Endodermal cell (in vitro differentiated cells): ENCODE measurements around the gene CCDC170. TPM values are rescaled to one million over a fixed set of nuclear protein-coding genes. Genes with fewer than 3 reads are reported as not detected.

Source experiments
- DNase-seq: peaks from one replicate; pipeline ENCODE4 v3.0.0-alpha.2; 2017
- H3K27ac ChIP-seq: 2 replicates; pipeline ENCODE4 v1.5.1; 2013; ENCODE audit warnings: mild to moderate bottlenecking, low read depth, low read length, moderate library complexity
- H3K27me3 ChIP-seq: 2 replicates; pipeline ENCODE4 v1.6.1; 2013; ENCODE audit warnings: mild to moderate bottlenecking, low read length, moderate library complexity; ENCODE audit not compliant: insufficient read depth, control insufficient read depth, poor library complexity, severe bottlenecking
- H3K36me3 ChIP-seq: 2 replicates; pipeline ENCODE4 v1.7.0; 2013; ENCODE audit warnings: mild to moderate bottlenecking, low read length, moderate library complexity; ENCODE audit not compliant: control insufficient read depth, insufficient read depth
- H3K4me1 ChIP-seq: one replicate; pipeline ENCODE4 v1.7.0; 2013; ENCODE audit warnings: low read length; ENCODE audit not compliant: control insufficient read depth, insufficient read depth
- H3K4me3 ChIP-seq: 2 replicates; pipeline ENCODE4 v1.5.1; 2013; ENCODE audit warnings: mild to moderate bottlenecking, low read length, moderate library complexity
- H3K9ac ChIP-seq: 2 replicates; pipeline ENCODE4 v1.6.1; 2013; ENCODE audit warnings: mild to moderate bottlenecking, low read length, moderate library complexity; ENCODE audit not compliant: poor library complexity, severe bottlenecking; ENCODE audit errors: extremely low read depth
- H3K9me3 ChIP-seq: 2 replicates; pipeline ENCODE4 v1.6.1; 2013; ENCODE audit warnings: mild to moderate bottlenecking, low read length, moderate library complexity; ENCODE audit not compliant: control insufficient read depth
- H3K27ac Mint-ChIP-seq: 2 replicates; pipeline ENCODE4 v1.8.0; 2020; ENCODE audit warnings: mixed read lengths
- H3K27me3 Mint-ChIP-seq: 2 replicates; pipeline ENCODE4 v1.8.0; 2021; ENCODE audit warnings: mild to moderate bottlenecking, mixed read lengths; ENCODE audit not compliant: insufficient read depth
- H3K36me3 Mint-ChIP-seq: 2 replicates; pipeline ENCODE4 v1.8.0; 2020; ENCODE audit warnings: low read depth, mixed read lengths
- H3K4me1 Mint-ChIP-seq: 2 replicates; pipeline ENCODE4 v1.8.0; 2020; ENCODE audit warnings: mixed read lengths
- H3K4me3 Mint-ChIP-seq: 2 replicates; pipeline ENCODE4 v1.8.0; 2020; ENCODE audit warnings: mild to moderate bottlenecking, moderate library complexity, mixed read lengths
- H3K9me3 Mint-ChIP-seq: 2 replicates; pipeline ENCODE4 v1.8.0; 2020; ENCODE audit warnings: mild to moderate bottlenecking, mixed read lengths
- CTCF ChIP-seq: fragments of 200-600 bp; sonication (generic); conservative IDR thresholded peaks from 2 replicates; pipeline ENCODE4 v1.5.0; 2021; ENCODE audit warnings: antibody characterized with exemption, mild to moderate bottlenecking
- WGBS, 2 experiments: methylation state at CpG; one replicate each; pipeline versions ENCODE4 v1.1.5 to v1.1.7; 2013; ENCODE audit warnings: missing lambda C conversion rate in 2 of 2, mixed read lengths in 1 of 2; ENCODE audit not compliant: insufficient coverage in 1 of 2, insufficient read length in 1 of 2; 5-methylcytosine and 5-hydroxymethylcytosine counted together
- total RNA-seq, 2 donors: library from RNA; stranded (reverse); fragmentation: NEBNext Ultra II Directional in 1 of 2; extraction: Animal tissue kit (Norgen Biotek cat#: 25700) in 1 of 2; gene quantifications; 2 replicates in 1 of 2; 3 replicates in 1 of 2; pipeline ENCODE4 v1.2.1, GENCODE V29; 2021

Gene CCDC170
- total RNA-seq, 2 donors from 2014 or later: 2.2 to 4.1 TPM

GRCh38 chr6:151655099-151655498 lies 161.3 kb downstream of the CCDC170 start:
- peaks cover 4% of the 10 kb centered on the region for H3K4me1 Mint-ChIP-seq
- Histone ChIP-seq H3K9ac (no peak overlapping the region), H3K4me1 (no peaks in the 10 kb centered on the region), H3K9me3 (peaks cover 33% of the 10 kb centered on the region), H3K36me3 (no peaks in the 10 kb centered on the region), H3K27me3 (no peaks in the 10 kb centered on the region), H3K4me3 (no peak overlapping the region), H3K27ac (no peak overlapping the region)
- no peak overlapping the region for H3K4me3 Mint-ChIP-seq
- DNase-seq: no peak
- peaks cover 18% of the 10 kb centered on the region for H3K9me3 Mint-ChIP-seq
- TF ChIP-seq CTCF: no peak
- no peak overlapping the region for H3K27ac Mint-ChIP-seq
- 98% methylated on average over 2 of the region's 2 CpGs; no CpG with 5 or more reads in 1 of the 2 experiments for WGBS, 2 experiments
- peaks cover 2% of the 10 kb centered on the region for H3K27me3 Mint-ChIP-seq
- H3K36me3 Mint-ChIP-seq: no peaks in the 10 kb centered on the region

DNA sequence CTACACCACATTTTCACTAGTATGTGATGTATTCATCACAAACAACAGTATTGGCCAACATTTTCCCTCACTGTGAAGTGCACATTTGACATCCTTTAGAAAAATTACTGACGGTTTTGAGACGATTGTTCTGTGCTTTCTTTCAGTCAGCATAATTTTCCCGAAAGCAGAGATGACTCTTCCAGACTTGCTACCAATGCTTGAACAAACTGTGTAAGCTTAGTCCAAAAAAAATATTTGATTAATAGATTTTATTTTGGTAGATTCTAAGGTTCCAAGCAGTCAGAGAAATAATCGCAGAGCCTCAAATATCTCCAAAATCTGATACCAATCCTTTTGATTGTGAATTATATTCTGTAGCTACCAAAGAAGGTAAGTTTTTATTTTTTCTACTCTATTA lies 162.6 kb downstream of the CCDC170 start:
- DNase-seq: no peak
- no peaks in the 10 kb centered on the region for H3K27me3 ChIP-seq
- no peaks in the 10 kb centered on the region for H3K4me1 ChIP-seq
- peaks cover 28% of the 10 kb centered on the region for H3K9me3 ChIP-seq
- Mint-ChIP-seq H3K4me3 (no peak overlapping the region), H3K27me3 (no peaks in the 10 kb centered on the region), H3K36me3 (no peaks in the 10 kb centered on the region), H3K27ac (no peak overlapping the region), H3K9me3 (peaks cover 18% of the 10 kb centered on the region), H3K4me1 (peaks cover 4% of the 10 kb centered on the region)
- H3K9ac ChIP-seq: no peak overlapping the region
- H3K4me3 ChIP-seq: no peak overlapping the region
- no peaks in the 10 kb centered on the region for H3K36me3 ChIP-seq
- no peak for TF ChIP-seq CTCF
- no peak overlapping the region for H3K27ac ChIP-seq
- WGBS, 2 experiments: 93 to 97% methylated on average over 3 to 4 of the region's 4 CpGs

DNA sequence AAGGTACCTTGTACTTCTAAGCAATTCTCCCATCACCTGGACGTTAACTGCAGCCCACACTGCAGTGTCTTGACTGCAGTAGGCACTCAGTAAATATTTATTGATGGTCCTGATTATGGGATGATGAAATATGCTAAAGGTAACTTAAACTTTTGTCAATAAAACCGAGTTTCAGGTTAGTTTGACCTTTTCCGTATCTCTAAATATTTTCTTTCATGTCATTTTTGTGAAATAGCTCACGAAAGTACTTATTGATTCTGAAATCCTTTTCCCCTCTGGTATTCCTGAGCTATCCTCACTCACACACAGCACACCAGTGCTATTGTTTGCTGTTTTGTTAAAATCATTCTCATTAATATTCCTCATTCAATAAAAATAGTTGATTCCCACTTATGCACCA lies 164.3 kb downstream of the CCDC170 start:
- TF ChIP-seq CTCF: no peak
- H3K9ac ChIP-seq: no peak overlapping the region
- H3K9me3 Mint-ChIP-seq: peaks cover 17% of the 10 kb centered on the region
- H3K27ac Mint-ChIP-seq: no peak overlapping the region
- H3K4me1 Mint-ChIP-seq: peaks cover 10% of the 10 kb centered on the region
- peaks cover 28% of the 10 kb centered on the region for H3K9me3 ChIP-seq
- H3K27me3 Mint-ChIP-seq: no peaks in the 10 kb centered on the region
- WGBS, 2 experiments: 87 to 92% methylated on average over 3 to 4 of the region's 4 CpGs
- H3K4me1 ChIP-seq: no peaks in the 10 kb centered on the region
- no peak overlapping the region for H3K27ac ChIP-seq
- H3K36me3 Mint-ChIP-seq: no peaks in the 10 kb centered on the region
- no peak for DNase-seq
- no peak overlapping the region for H3K4me3 Mint-ChIP-seq
- no peaks in the 10 kb centered on the region for H3K27me3 ChIP-seq
- H3K36me3 ChIP-seq: no peaks in the 10 kb centered on the region
- no peak overlapping the region for H3K4me3 ChIP-seq
